ENCODE measurements around the gene DIP2C.

GRCh38 chr10:478471-479245, 210.8 kb downstream of the DIP2C start:
- TF ChIP-seq CTCF (IDR thresholded peaks at IDR 0.05; ENCODE audit: borderline replicate concordance, extremely low read depth, low read length, poor library complexity, severe bottlenecking) (no peak), EZH2 (IDR thresholded peaks at IDR 0.05; ENCODE audit: borderline replicate concordance, low read depth, low read length, severe bottlenecking) (no peak)

All from DND-41 (cell line).